Mesendoderm (in vitro differentiated cells): Measurements from ENCODE around the gene CAPN12.

ENCODE experiments used
- DNase-seq: peaks from one replicate; pipeline ENCODE4 v3.0.0; 2013
- H2AK5ac ChIP-seq: 2 replicates; pipeline ENCODE4 v1.6.1; 2013; ENCODE audit warnings: low read length, inconsistent platforms
- H2BK120ac ChIP-seq: 2 replicates; pipeline ENCODE4 v1.6.1; 2013; ENCODE audit warnings: low read depth, mild to moderate bottlenecking, low read length, moderate library complexity, mixed read lengths
- H2BK15ac ChIP-seq: replicated peaks from 2 replicates; pipeline ENCODE4 v1.6.1; 2013; ENCODE audit warnings: low read depth, mild to moderate bottlenecking, moderate library complexity
- H2BK5ac ChIP-seq: 2 replicates; pipeline ENCODE4 v1.6.1; 2013; ENCODE audit warnings: low read length, inconsistent platforms
- H3K18ac ChIP-seq: 2 replicates; pipeline ENCODE4 v1.6.1; 2013; ENCODE audit warnings: mild to moderate bottlenecking, low read length, mixed read lengths
- H3K23ac ChIP-seq: one replicate; pipeline ENCODE4 v1.6.1; 2013; ENCODE audit warnings: low read length
- H3K27ac ChIP-seq: 2 replicates; pipeline ENCODE4 v1.5.1; 2013; ENCODE audit warnings: low read depth, mild to moderate bottlenecking, inconsistent platforms, low read length, moderate library complexity
- H3K27me3 ChIP-seq: 2 replicates; pipeline ENCODE4 v1.6.1; 2013; ENCODE audit warnings: low read length, control low read depth, mild to moderate bottlenecking, inconsistent platforms; ENCODE audit not compliant: insufficient read depth, poor library complexity
- H3K36me3 ChIP-seq: 2 replicates; pipeline ENCODE4 v1.6.1; 2013; ENCODE audit warnings: low read length, inconsistent platforms; ENCODE audit not compliant: control insufficient read depth, insufficient read depth
- H3K4ac ChIP-seq: one replicate; pipeline ENCODE4 v1.6.1; 2013; ENCODE audit warnings: low read depth, mild to moderate bottlenecking, low read length, moderate library complexity
- H3K4me1 ChIP-seq: 2 replicates; pipeline ENCODE4 v1.6.1; 2013; ENCODE audit warnings: low read depth, low read length, inconsistent platforms; ENCODE audit not compliant: control insufficient read depth
- H3K4me2 ChIP-seq: 2 replicates; pipeline ENCODE4 v1.6.1; 2013; ENCODE audit warnings: low read length
- H3K4me3 ChIP-seq: 2 replicates; pipeline ENCODE4 v1.5.1; 2013; ENCODE audit warnings: mild to moderate bottlenecking, low read length
- H3K56ac ChIP-seq: one replicate; pipeline ENCODE4 v1.6.1; 2013; ENCODE audit warnings: low read length
- H3K79me1 ChIP-seq: 2 replicates; pipeline ENCODE4 v1.6.1; 2013; ENCODE audit warnings: low read length, inconsistent platforms
- H3K79me2 ChIP-seq: 2 replicates; pipeline ENCODE4 v1.6.1; 2013; ENCODE audit warnings: mild to moderate bottlenecking, low read length; ENCODE audit not compliant: control insufficient read depth, insufficient read depth
- H3K9ac ChIP-seq: 2 replicates; pipeline ENCODE4 v1.6.1; 2013; ENCODE audit warnings: low read length, inconsistent platforms
- H4K5ac ChIP-seq: one replicate; pipeline ENCODE4 v1.6.1; 2013; ENCODE audit warnings: low read length
- H4K8ac ChIP-seq: one replicate; pipeline ENCODE4 v1.6.1; 2013; ENCODE audit warnings: low read depth, mild to moderate bottlenecking, control low read depth, low read length, moderate library complexity
- WGBS: extraction: QIAGEN DNeasy Blood & Tissue Kit; methylation state at CpG from one replicate; pipeline ENCODE4 v1.1.7; 2013; ENCODE audit warnings: low lambda C conversion rate, missing lambda C conversion rate; ENCODE audit not compliant: insufficient coverage; ENCODE audit errors: extremely low coverage; 5-methylcytosine and 5-hydroxymethylcytosine counted together

Gene CAPN12

DNA sequence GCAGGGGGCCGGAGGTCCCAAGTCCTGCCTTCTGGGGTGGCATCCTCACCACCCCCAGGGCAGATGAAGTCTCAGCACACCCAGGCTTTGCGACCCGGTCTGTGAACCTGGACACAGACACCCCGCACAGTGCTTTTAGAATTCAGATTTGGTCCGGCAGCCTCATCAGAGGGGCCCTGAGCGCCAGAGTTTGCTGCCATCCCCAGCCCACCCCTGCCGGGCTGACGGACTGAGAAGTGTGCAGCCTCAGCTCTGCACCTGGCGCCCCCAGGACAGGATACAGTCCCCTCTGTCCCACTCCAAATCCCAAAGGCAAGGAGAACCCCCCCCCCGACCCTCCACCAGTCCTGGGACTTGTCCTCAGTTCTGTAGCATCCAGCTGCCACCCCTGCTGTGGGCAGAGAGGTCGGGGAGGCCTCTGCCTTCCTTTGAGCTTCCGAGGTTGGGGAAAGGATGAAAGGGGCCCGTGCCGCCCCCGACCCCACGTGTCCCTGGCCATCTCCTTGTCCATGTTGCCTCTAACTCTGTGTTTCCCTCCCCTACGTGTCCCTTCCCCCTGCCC, 16.9 kb downstream of the CAPN12 start:
- no peak overlapping the region for H4K5ac ChIP-seq
- H2BK15ac ChIP-seq, result no peak overlapping the region
- H3K4me3 ChIP-seq, result no peak overlapping the region
- no peaks in the 10 kb centered on the region for H3K79me2 ChIP-seq
- no peak overlapping the region for H3K23ac ChIP-seq
- H3K36me3 ChIP-seq, result peaks cover 24% of the 10 kb centered on the region
- no peak overlapping the region for H4K8ac ChIP-seq
- H3K18ac ChIP-seq, result no peak overlapping the region
- no peaks in the 10 kb centered on the region for H3K27me3 ChIP-seq
- H3K79me1 ChIP-seq, result no peaks in the 10 kb centered on the region
- H2BK5ac ChIP-seq, result no peak overlapping the region
- no peak overlapping the region for H2BK120ac ChIP-seq
- H3K4ac ChIP-seq, result no peak overlapping the region
- H3K4me1 ChIP-seq, result no peaks in the 10 kb centered on the region
- no peak for DNase-seq
- H3K4me2 ChIP-seq, result no peak overlapping the region
- no peak overlapping the region for H3K9ac ChIP-seq
- no peak overlapping the region for H3K27ac ChIP-seq
- no CpG with 5 or more reads among the region's 17 CpGs for WGBS
- H2AK5ac ChIP-seq, result no peak overlapping the region
- no peak overlapping the region for H3K56ac ChIP-seq

DNA sequence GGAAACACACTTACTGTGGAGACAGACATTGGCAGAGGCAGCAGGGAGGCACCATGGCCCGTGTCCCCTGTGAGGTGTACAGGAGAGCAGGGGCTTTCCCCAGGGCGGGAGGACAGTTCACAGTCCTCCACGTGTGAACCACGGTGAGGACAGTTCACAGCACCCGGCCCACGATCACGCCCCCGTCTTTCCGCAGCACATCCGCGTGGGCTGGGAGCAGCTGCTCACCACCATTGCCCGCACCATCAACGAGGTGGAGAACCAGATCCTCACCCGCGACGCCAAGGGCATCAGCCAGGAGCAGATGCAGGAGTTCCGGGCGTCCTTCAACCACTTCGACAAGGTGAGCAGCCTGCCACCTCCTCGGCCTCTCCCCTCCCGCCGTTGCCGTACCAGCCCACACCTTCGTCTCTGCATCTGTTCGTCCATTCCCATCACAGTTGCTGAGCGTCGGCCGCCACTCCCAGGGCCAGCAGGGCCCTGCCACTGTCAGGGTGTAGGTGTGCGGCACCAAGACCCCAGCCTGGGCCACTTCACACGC, 17.4 kb downstream of the CAPN12 start:
- H3K4me3 ChIP-seq, result no peak overlapping the region
- no peaks in the 10 kb centered on the region for H3K4me1 ChIP-seq
- H2BK15ac ChIP-seq, result no peak overlapping the region
- H3K4ac ChIP-seq, result no peak overlapping the region
- H3K4me2 ChIP-seq, result no peak overlapping the region
- no peak for DNase-seq
- no peak overlapping the region for H3K9ac ChIP-seq
- H3K23ac ChIP-seq, result no peak overlapping the region
- no peak overlapping the region for H4K8ac ChIP-seq
- H3K56ac ChIP-seq, result no peak overlapping the region
- H3K79me1 ChIP-seq, result no peaks in the 10 kb centered on the region
- no peak overlapping the region for H2AK5ac ChIP-seq
- no peaks in the 10 kb centered on the region for H3K79me2 ChIP-seq
- H3K27ac ChIP-seq, result no peak overlapping the region
- H4K5ac ChIP-seq, result no peak overlapping the region
- H3K27me3 ChIP-seq, result no peaks in the 10 kb centered on the region
- WGBS, result no CpG with 5 or more reads among the region's 30 CpGs
- no peak overlapping the region for H2BK5ac ChIP-seq
- H3K36me3 ChIP-seq, result peaks cover 23% of the 10 kb centered on the region
- H2BK120ac ChIP-seq, result no peak overlapping the region
- H3K18ac ChIP-seq, result no peak overlapping the region

DNA sequence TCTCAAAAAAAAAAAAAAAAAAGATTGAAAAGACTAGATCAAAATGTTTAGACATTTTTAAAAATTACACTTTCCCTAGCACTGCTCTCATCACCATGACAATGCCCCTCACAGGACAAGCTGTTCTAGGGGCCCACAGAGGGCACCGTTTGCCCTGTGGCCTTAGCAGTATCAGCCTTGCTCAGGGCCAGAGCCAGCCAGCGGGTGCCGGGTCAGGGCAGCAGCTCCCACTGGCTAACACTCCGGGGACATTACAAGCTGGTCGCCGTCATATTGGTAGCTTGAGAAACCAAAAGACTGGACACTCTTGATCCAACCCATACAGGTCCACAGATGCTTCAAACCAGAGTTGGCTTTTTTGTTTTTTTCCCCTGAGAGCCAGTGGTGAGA, 18.0 kb downstream of the CAPN12 start:
- H3K36me3 ChIP-seq, result peaks cover 27% of the 10 kb centered on the region
- WGBS, result no CpG with 5 or more reads among the region's 6 CpGs

DNA sequence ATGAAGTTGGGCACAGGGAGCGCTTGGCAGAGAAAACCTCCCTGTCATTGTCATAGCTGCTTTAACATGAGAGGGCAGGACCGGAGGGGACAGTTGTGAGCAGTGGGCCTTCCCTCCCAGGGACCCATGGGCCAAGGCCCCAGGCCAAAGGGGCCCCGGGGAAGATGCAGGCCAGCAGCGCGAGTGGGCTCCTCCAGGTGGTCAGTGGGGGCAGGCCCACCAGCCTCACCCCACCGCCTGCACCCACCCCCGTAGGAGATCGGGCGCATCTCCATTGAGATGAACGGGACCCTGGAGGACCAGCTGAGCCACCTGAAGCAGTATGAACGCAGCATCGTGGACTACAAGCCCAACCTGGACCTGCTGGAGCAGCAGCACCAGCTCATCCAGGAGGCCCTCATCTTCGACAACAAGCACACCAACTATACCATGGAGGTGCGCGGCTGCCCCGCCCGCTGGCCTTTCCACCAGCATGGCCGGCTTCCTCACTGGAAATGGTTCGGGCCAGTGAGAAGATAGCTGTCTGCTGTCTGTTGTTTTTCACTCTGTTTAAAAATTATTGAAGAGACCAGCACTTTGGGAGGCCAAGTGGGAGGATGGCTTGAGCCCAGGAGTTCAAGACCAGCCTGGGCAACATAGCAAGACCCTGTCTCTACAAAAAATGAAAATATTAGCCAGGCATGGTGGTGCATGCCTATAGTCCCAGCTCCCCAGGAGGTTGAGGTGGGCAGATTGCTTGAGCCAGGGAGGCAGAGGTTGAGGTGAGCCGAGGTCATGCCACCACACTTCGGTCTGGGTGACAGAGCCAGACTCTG, 18.6 kb downstream of the CAPN12 start:
- Histone ChIP-seq H3K4me1 (no peaks in the 10 kb centered on the region), H2BK5ac (no peak overlapping the region), H3K36me3 (peaks cover 29% of the 10 kb centered on the region), H3K27ac (no peak overlapping the region), H3K23ac (no peak overlapping the region), H3K4me2 (no peak overlapping the region), H2AK5ac (no peak overlapping the region), H4K5ac (no peak overlapping the region), H3K18ac (no peak overlapping the region), H3K79me2 (no peaks in the 10 kb centered on the region), H3K79me1 (no peaks in the 10 kb centered on the region), H2BK120ac (no peak overlapping the region), H3K56ac (no peak overlapping the region), H3K9ac (no peak overlapping the region), H3K27me3 (no peaks in the 10 kb centered on the region), H4K8ac (no peak overlapping the region), H2BK15ac (no peak overlapping the region), H3K4me3 (no peak overlapping the region), H3K4ac (no peak overlapping the region)
- DNase-seq, result no peak
- no CpG with 5 or more reads among the region's 21 CpGs for WGBS

More for the DNA sequence above, 18.0 kb downstream of the CAPN12 start:
- H3K56ac ChIP-seq, result no peak overlapping the region
- no peaks in the 10 kb centered on the region for H3K79me1 ChIP-seq
- no peak overlapping the region for H2AK5ac ChIP-seq
- no peaks in the 10 kb centered on the region for H3K4me1 ChIP-seq
- H3K9ac ChIP-seq, result no peak overlapping the region
- no peaks in the 10 kb centered on the region for H3K79me2 ChIP-seq
- no peak for DNase-seq
- H3K27ac ChIP-seq, result no peak overlapping the region
- no peak overlapping the region for H3K18ac ChIP-seq
- no peak overlapping the region for H4K5ac ChIP-seq
- H3K4me3 ChIP-seq, result no peak overlapping the region
- H3K27me3 ChIP-seq, result no peaks in the 10 kb centered on the region
- H3K23ac ChIP-seq, result no peak overlapping the region
- H2BK15ac ChIP-seq, result no peak overlapping the region
- no peak overlapping the region for H2BK5ac ChIP-seq
- no peak overlapping the region for H3K4ac ChIP-seq
- H2BK120ac ChIP-seq, result no peak overlapping the region
- no peak overlapping the region for H4K8ac ChIP-seq
- no peak overlapping the region for H3K4me2 ChIP-seq

DNA sequence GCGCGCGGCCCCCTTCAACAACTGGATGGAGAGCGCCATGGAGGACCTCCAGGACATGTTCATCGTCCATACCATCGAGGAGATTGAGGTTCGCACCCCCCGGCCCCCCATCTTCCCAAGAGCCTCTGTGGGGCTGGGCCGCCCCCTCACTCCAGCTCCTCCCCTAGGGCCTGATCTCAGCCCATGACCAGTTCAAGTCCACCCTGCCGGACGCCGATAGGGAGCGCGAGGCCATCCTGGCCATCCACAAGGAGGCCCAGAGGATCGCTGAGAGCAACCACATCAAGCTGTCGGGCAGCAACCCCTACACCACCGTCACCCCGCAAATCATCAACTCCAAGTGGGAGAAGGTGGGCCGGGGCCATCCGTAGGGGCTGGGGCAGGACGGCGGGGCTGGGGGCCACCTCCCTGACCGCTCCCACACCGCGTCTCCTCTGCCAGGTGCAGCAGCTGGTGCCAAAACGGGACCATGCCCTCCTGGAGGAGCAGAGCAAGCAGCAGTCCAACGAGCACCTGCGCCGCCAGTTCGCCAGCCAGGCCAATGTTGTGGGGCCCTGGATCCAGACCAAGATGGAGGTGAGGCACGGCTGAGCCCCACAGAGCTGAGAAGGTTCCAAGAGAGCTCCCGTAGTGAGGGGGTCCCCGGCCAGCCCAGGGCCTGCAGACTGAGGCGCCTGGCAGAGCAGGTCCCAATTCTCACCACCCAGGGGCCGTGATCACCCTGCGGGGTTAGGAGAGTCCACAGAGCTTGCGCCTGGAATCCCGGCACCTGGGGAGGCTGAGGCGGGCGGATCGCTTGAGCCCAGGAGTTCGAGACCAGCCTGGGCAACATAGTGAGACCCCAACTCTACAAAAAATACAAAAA, 20.1 kb downstream of the CAPN12 start:
- Histone ChIP-seq H4K5ac (no peak overlapping the region), H3K79me1 (no peaks in the 10 kb centered on the region), H2AK5ac (no peak overlapping the region), H3K4ac (no peak overlapping the region), H3K4me2 (no peak overlapping the region), H3K23ac (no peak overlapping the region), H2BK5ac (no peak overlapping the region), H3K9ac (no peak overlapping the region), H2BK120ac (no peak overlapping the region), H3K18ac (no peak overlapping the region), H3K79me2 (no peaks in the 10 kb centered on the region), H4K8ac (no peak overlapping the region), H3K27me3 (no peaks in the 10 kb centered on the region), H3K56ac (peak overlapping the region; percentile 15), H3K4me3 (no peak overlapping the region), H2BK15ac (no peak overlapping the region), H3K36me3 (peaks cover 28% of the 10 kb centered on the region), H3K27ac (no peak overlapping the region), H3K4me1 (no peaks in the 10 kb centered on the region)
- WGBS, result no CpG with 5 or more reads among the region's 42 CpGs
- DNase-seq, result no peak
